Panc1 (cell line): ENCODE data around the gene HSPBAP1. TPM values are rescaled to one million over a fixed set of nuclear protein-coding genes. Genes with fewer than 3 reads are reported as not detected.
"Not testable (repeated sequence)": the region's sequence is repeated elsewhere in the genome, so short reads cannot be mapped to it uniquely, and the experiment has no call there.

ENCODE experiments used
- ATAC-seq: fragments of 200-7000 bp; cut with Tn5 transposase; 2 replicates; pipeline ENCODE4 v1.9.1; 2020; ENCODE audit warnings: mild to moderate bottlenecking, moderate library complexity
- BruUV-seq: library from RNA; stranded (reverse); fragments of 400-500 nt; replicated peaks from 2 replicates; lab custom pipeline; 2021; lab: Mats Ljungman, UMichigan
- CTCF ChIA-PET: fragments of 300-600 bp; sonication (Branson Sonifier 250); formaldehyde crosslinking; loops from one replicate; lab custom pipeline; 2022; ENCODE audit warnings: antibody characterized with exemption; lab: Charles Lee
- POLR2A ChIA-PET: fragments of 300-600 bp; sonication (Branson Sonifier 250); formaldehyde crosslinking; loops from one replicate; lab custom pipeline; 2022; ENCODE audit warnings: antibody characterized with exemption; lab: Charles Lee
- DNase-seq: peaks from one replicate; pipeline ENCODE4 v3.0.0-alpha.2; 2010; ENCODE audit warnings: low read depth, low spot score
- H3K27ac ChIP-seq: 2 replicates; pipeline ENCODE4 v1.5.1; 2011; ENCODE audit warnings: mild to moderate bottlenecking, low read length, inconsistent platforms
- H3K27me3 ChIP-seq: fragments of 200-500 bp; sonication (Bioruptor generic); 2 replicates; pipeline ENCODE4 v1.6.0; 2014; ENCODE audit warnings: low read length, inconsistent platforms; ENCODE audit not compliant: control insufficient read depth, insufficient read depth
- H3K36me3 ChIP-seq: fragments of 200-500 bp; sonication (Bioruptor generic); 2 replicates; pipeline ENCODE4 v1.5.1; 2014; ENCODE audit warnings: inconsistent platforms, mild to moderate bottlenecking, low read length, moderate library complexity; ENCODE audit not compliant: control insufficient read depth, insufficient read depth
- H3K4me1 ChIP-seq: 2 replicates; pipeline ENCODE4 v1.5.1; 2011; ENCODE audit warnings: inconsistent platforms, mild to moderate bottlenecking, low read length, moderate library complexity; ENCODE audit not compliant: control insufficient read depth, insufficient read depth
- H3K4me3 ChIP-seq, 2 experiments: 2 replicates each; pipeline ENCODE4 v1.5.1; 2011 to 2012; ENCODE audit warnings: low read depth in 2 of 2, low read length in 2 of 2, mild to moderate bottlenecking in 2 of 2, inconsistent platforms in 1 of 2, moderate library complexity in 1 of 2
- H3K9me3 ChIP-seq: fragments of 200-500 bp; sonication (Bioruptor generic); 2 replicates; pipeline ENCODE4 v1.5.1; 2014; ENCODE audit warnings: low read depth, mild to moderate bottlenecking, inconsistent platforms, low read length, moderate library complexity; ENCODE audit not compliant: control insufficient read depth, insufficient read depth
- POLR2AphosphoS5 ChIP-seq: IDR thresholded peaks from 2 replicates; pipeline ENCODE4 v1.6.1; 2012; ENCODE audit warnings: mild to moderate bottlenecking, low read depth, low read length, moderate library complexity
- REST ChIP-seq, 2 experiments: IDR thresholded peaks; 2 replicates each; pipeline ENCODE4 v1.6.1; 2011 to 2012; ENCODE audit warnings: low read depth in 2 of 2, control low read depth in 1 of 2, low read length in 1 of 2, mild to moderate bottlenecking in 1 of 2, moderate library complexity in 1 of 2; ENCODE audit not compliant: insufficient read depth in 1 of 2
- SIN3A ChIP-seq: IDR thresholded peaks from 2 replicates; pipeline ENCODE4 v1.6.1; 2012; ENCODE audit warnings: low read depth, mild to moderate bottlenecking, low read length, moderate library complexity, borderline replicate concordance; ENCODE audit not compliant: insufficient read depth
- TCF7L2 ChIP-seq: IDR thresholded peaks from 2 replicates; pipeline ENCODE4 v1.6.1; 2011; ENCODE audit warnings: mild to moderate bottlenecking, low read depth, low read length, inconsistent platforms
- in situ Hi-C: cut with HindIII; loops from 2 replicates; pipeline ENCODE4 v1.10.0; 2016; ENCODE audit warnings: low sequenced_read_pairs, low pct_unique_long_range_greater_than_20kb
- intact Hi-C: fragments of 100-400 bp; cut with micrococcal nuclease; formaldehyde crosslinking; loops from one replicate; pipeline ENCODE4 v1.10.0; 2022; ENCODE audit not compliant: unreplicated experiment
- total RNA-seq: library from RNA; stranded (reverse); gene quantifications from one replicate; pipeline ENCODE4 v1.2.1, GENCODE V29; 2021; ENCODE audit not compliant: unreplicated experiment
- TF ChIP-seq, protein P1 (sequence below): fragments of 450-650 bp; IDR thresholded peaks from 2 replicates; pipeline ENCODE4 v1.5.1; 2017; ENCODE audit warnings: mild to moderate bottlenecking

HSPBAP1 gene
- total RNA-seq, 1 experiment from 2014 or later, result 10.8 TPM

DNA sequence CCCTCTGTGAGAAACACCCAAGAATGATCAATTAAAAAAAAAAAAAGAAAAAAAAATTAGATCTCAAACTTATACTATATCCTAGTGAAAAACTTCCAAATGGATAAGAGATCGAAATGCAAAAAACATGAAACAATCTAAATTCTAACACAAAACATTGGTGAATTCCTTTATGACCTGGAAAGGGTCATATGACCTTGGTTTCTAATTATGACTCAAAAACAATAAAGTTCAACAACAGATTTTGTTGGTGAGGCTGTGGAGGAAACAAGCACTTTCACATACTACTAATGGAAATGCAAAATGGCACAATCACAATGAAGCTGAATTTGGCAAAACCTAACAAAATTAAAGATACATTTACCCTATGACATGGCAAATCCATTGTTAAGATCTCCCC lies 45.3 kb downstream of the HSPBAP1 start:
- ChIA-PET CTCF (no interaction called here), POLR2A (no interaction called here)
- intact Hi-C loops (no loop called here), in situ Hi-C loops (no loop called here)
- Histone ChIP-seq H3K27me3 (no peaks in the 10 kb centered on the region), H3K4me1 (no peaks in the 10 kb centered on the region), H3K9me3 (no peaks in the 10 kb centered on the region), H3K4me3 (no peak overlapping the region), H3K27ac (no peak overlapping the region), H3K36me3 (no peaks in the 10 kb centered on the region)
- ATAC-seq (no peak), DNase-seq (no peak)
- BruUV-seq, result no TSS peak
- no peak for TF ChIP-seq TCF7L2

- H3K27me3 ChIP-seq, H3K27ac ChIP-seq, CTCF ChIA-PET, H3K9me3 ChIP-seq, intact Hi-C loops, POLR2A ChIA-PET, in situ Hi-C loops, DNase-seq, H3K36me3 ChIP-seq, H3K4me1 ChIP-seq, BruUV-seq, ATAC-seq, H3K4me3 ChIP-seq: not testable (repeated sequence)
These were observed 46.3 kb downstream of the HSPBAP1 start for GRCh38 chr3:122747295-122747694.

DNA sequence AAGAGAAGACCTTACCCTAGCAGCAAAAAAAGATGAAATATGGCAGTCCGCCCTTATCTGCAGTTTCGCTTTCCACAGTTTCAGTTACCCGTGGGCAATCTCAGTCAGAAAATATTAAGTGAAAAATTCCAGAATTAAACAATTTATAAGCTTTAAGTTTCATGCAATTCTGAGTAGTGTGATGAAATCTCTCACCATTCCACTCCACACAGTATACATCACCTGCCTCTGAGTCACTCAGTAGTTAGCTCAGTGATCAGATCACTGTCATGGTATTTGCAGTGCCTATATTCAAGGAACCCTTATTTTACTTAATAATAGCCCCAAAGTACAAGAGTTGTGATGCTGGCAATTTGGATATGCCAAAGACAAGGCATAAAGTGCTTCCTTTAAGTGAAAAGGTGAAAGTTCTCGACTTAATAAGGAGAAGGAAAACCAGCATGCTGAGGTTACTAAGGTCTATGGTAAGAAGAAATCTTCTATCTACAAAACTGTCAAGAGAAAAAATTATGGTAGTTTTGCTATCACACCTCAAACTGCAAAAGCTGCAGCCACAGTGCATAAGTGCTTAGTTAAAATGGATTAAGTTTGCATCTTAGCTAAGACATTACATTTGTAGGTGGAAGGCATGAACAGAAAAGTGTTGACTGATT lies 48.1 kb downstream of the HSPBAP1 start:
- DNase-seq (peak; percentile 48), ATAC-seq (no peak)
- Histone ChIP-seq H3K36me3 (no peaks in the 10 kb centered on the region), H3K4me1 (no peaks in the 10 kb centered on the region), H3K27me3 (no peaks in the 10 kb centered on the region), H3K4me3 (no peak overlapping the region), H3K27ac (no peak overlapping the region), H3K9me3 (no peaks in the 10 kb centered on the region)
- POLR2A ChIA-PET, result interaction anchor here (0.6 kb wide), 1 partner anchor 449 kb away, joined by 3 read pairs; no protein-coding TSS in a partner anchor
- TF ChIP-seq REST (IDR thresholded peaks at IDR 0.05; ENCODE audit: insufficient read depth in 1 of 2, low read depth in 2 of 2, low read length in 1 of 2), result no peak
- BruUV-seq, result no TSS peak
- CTCF ChIA-PET, result interaction anchor here (0.7 kb wide), 1 partner anchor 373 kb away, joined by 5 read pairs; no protein-coding TSS in a partner anchor
- intact Hi-C loops, result no loop called here
- in situ Hi-C loops, result no loop called here

GRCh38 chr3:122743581-122744120 lies 50.0 kb downstream of the HSPBAP1 start:
- ATAC-seq (no peak), DNase-seq (no peak)
- H3K27me3 ChIP-seq, result no peaks in the 10 kb centered on the region
- ChIA-PET CTCF (interaction anchor here (1.0 kb wide), 1 partner anchor 12 kb away, joined by 3 read pairs; no protein-coding TSS in a partner anchor), POLR2A (interaction anchor here (0.7 kb wide), 1 partner anchor 202 kb away, joined by 3 read pairs; no protein-coding TSS in a partner anchor)
- intact Hi-C loops, result no loop called here
- in situ Hi-C loops, result no loop called here
- H3K4me1 ChIP-seq, result no peaks in the 10 kb centered on the region
- TF ChIP-seq SIN3A (no peak), REST (IDR thresholded peaks at IDR 0.05; ENCODE audit: insufficient read depth in 1 of 2, low read depth in 2 of 2, low read length in 1 of 2) (no peak), POLR2AphosphoS5 (no peak), TCF7L2 (no peak)
- TF ChIP-seq, protein P1, sequence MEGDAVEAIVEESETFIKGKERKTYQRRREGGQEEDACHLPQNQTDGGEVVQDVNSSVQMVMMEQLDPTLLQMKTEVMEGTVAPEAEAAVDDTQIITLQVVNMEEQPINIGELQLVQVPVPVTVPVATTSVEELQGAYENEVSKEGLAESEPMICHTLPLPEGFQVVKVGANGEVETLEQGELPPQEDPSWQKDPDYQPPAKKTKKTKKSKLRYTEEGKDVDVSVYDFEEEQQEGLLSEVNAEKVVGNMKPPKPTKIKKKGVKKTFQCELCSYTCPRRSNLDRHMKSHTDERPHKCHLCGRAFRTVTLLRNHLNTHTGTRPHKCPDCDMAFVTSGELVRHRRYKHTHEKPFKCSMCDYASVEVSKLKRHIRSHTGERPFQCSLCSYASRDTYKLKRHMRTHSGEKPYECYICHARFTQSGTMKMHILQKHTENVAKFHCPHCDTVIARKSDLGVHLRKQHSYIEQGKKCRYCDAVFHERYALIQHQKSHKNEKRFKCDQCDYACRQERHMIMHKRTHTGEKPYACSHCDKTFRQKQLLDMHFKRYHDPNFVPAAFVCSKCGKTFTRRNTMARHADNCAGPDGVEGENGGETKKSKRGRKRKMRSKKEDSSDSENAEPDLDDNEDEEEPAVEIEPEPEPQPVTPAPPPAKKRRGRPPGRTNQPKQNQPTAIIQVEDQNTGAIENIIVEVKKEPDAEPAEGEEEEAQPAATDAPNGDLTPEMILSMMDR, result no peak
- no peak overlapping the region for H3K4me3 ChIP-seq
- H3K36me3 ChIP-seq, result no peaks in the 10 kb centered on the region
- no peaks in the 10 kb centered on the region for H3K9me3 ChIP-seq
- no TSS peak for BruUV-seq
- no peak overlapping the region for H3K27ac ChIP-seq
